Testis (tissue), 2 donors: Measurements from ENCODE around the gene MTM1.

Experiments used
- CTCF ChIP-seq, 3 experiments: fragments of 450-650 bp in 2 of 3; fragments of 200-600 bp in 1 of 3; sonication (generic) in 1 of 3; IDR thresholded peaks; one replicate each; pipeline ENCODE4 v1.5.1; 2016 to 2019; ENCODE audit warnings: antibody characterized with exemption in 3 of 3, mild to moderate bottlenecking in 2 of 3, moderate library complexity in 1 of 3
- POLR2A ChIP-seq: fragments of 450-650 bp; IDR thresholded peaks from one replicate; pipeline ENCODE4 v1.6.1; 2017; ENCODE audit warnings: antibody characterized with exemption, mild to moderate bottlenecking, moderate library complexity

- TF ChIP-seq POLR2A (no peak), CTCF (IDR thresholded peaks at IDR 0.05) (no peak)
These were observed 37.6 kb upstream of the MTM1 start for GRCh38 chrX:150530821-150531220.
